OCI-LY7 (cell line): ENCODE measurements around the gene KPNA1.

Experiments used
- CTCF ChIP-seq: fragments of 200-600 bp; sonication (generic); conservative IDR thresholded peaks from 2 replicates; pipeline ENCODE4 v1.5.1; 2014; ENCODE audit warnings: mild to moderate bottlenecking, antibody characterized with exemption, low read length, moderate library complexity, mixed read lengths
- EZH2phosphoT487 ChIP-seq: fragments of 200-600 bp; sonication (generic); IDR thresholded peaks from 2 replicates; pipeline ENCODE4 v1.6.1; 2018; ENCODE audit warnings: low read depth, borderline replicate concordance, mild to moderate bottlenecking, mixed run types, antibody characterized with exemption, low read length, moderate library complexity, mixed read lengths

GRCh38 chr3:122374034-122374433 is 140.7 kb downstream of the KPNA1 start:
- TF ChIP-seq CTCF (no peak), EZH2phosphoT487 (no peak)
